Erythroblast (primary cell): ENCODE results near the gene GOSR2.

Experiments
- GATA1 ChIP-seq: IDR thresholded peaks from 2 replicates; pipeline ENCODE4 v1.6.1; 2011; ENCODE audit warnings: low read depth, mild to moderate bottlenecking, control low read depth, low read length, moderate library complexity
- POLR2A ChIP-seq: IDR thresholded peaks from 2 replicates; pipeline ENCODE4 v1.6.1; 2011; ENCODE audit warnings: mild to moderate bottlenecking, low read length

GRCh38 chr17:46964315-46965265 lies 41.6 kb downstream of the GOSR2 start:
- TF ChIP-seq POLR2A = no peak
- no peak for TF ChIP-seq GATA1
